Adrenal gland (tissue), 12 donors: ENCODE results near the gene NR6A1. TPM values are rescaled to one million over a fixed set of nuclear protein-coding genes. Genes with fewer than 3 reads are reported as not detected.

ENCODE experiments used
- DNase-seq, 7 donors: peaks; one replicate each; pipeline ENCODE4 v3.0.0-alpha.2; 2019 to 2020
- H3K27ac ChIP-seq, 5 donors: fragments of 200-600 bp; sonication (generic) in 4 of 5; 1 replicate in 3 of 5; 2 replicates in 2 of 5; pipeline versions ENCODE4 v1.5.1 to v1.8.0; 2016 to 2020; ENCODE audit warnings: mild to moderate bottlenecking in 1 of 5
- H3K27me3 ChIP-seq: fragments of 200-600 bp; 2 replicates; pipeline ENCODE4 v1.8.0; 2021
- H3K36me3 ChIP-seq, 2 donors: fragments of 200-600 bp; replicated peaks in 1 of 2; 1 replicate in 1 of 2; 2 replicates in 1 of 2; pipeline versions ENCODE4 v1.5.1 to v1.8.0; 2018 to 2022
- H3K4me1 ChIP-seq, 2 donors: fragments of 200-600 bp; replicated peaks in 1 of 2; 1 replicate in 1 of 2; 2 replicates in 1 of 2; pipeline versions ENCODE4 v1.5.1 to v1.8.0; 2018 to 2021
- H3K4me3 ChIP-seq, 4 donors: fragments of 200-600 bp; sonication (generic) in 3 of 4; one replicate each; pipeline ENCODE4 v1.5.1; 2016 to 2018
- H3K9me3 ChIP-seq, 3 donors: fragments of 200-600 bp; sonication (generic) in 1 of 3; replicated peaks in 1 of 3; 1 replicate in 2 of 3; 2 replicates in 1 of 3; pipeline versions ENCODE4 v1.5.1 to v1.8.0; 2016 to 2021
- CTCF ChIP-seq, 6 experiments: fragments of 450-650 bp in 4 of 6; fragments of 200-600 bp in 2 of 6; sonication (generic) in 1 of 6; IDR thresholded peaks; 1 replicate in 5 of 6; 2 replicates in 1 of 6; pipeline versions ENCODE4 v1.5.1 to v1.8.0; 2016 to 2021; ENCODE audit warnings: antibody characterized with exemption in 6 of 6, mild to moderate bottlenecking in 2 of 6, moderate library complexity in 1 of 6
- POLR2A ChIP-seq, 2 donors: fragments of 450-650 bp; IDR thresholded peaks; one replicate each; pipeline ENCODE4 v1.6.1; 2017; ENCODE audit warnings: antibody characterized with exemption in 2 of 2, mild to moderate bottlenecking in 2 of 2, moderate library complexity in 1 of 2
- WGBS, 4 donors: extraction: QIAGEN DNeasy Blood & Tissue Kit in 2 of 4; methylation state at CpG; one replicate each; pipeline versions ENCODE4 v1.1.5 to v1.1.7; 2013 to 2017; 5-methylcytosine and 5-hydroxymethylcytosine counted together
- intact Hi-C, 2 donors: fragments of 100-400 bp; cut with DNase I; formaldehyde crosslinking; loops; one replicate each; pipeline versions ENCODE4 v1.14.1 to v1.15.0; 2022 to 2023
- polyA plus RNA-seq, 3 donors: library from polyadenylated mRNA; stranded (reverse); fragments of 200-250 nt in 2 of 3; fragments of 350-450 nt in 1 of 3; fragmentation: Illumina TruSeq in 1 of 3; extraction: RNeasy Lipid Tissue Mini Kit (QIAGEN cat#74804) in 1 of 3; gene quantifications; one replicate each; pipeline ENCODE4 v1.2.3, GENCODE V29; 2013 to 2014
- total RNA-seq, 9 donors: library from RNA; depleted of rRNA in 4 of 9; stranded (reverse); fragments of >200 nt in 4 of 9; fragments of 120-200 nt in 1 of 9; fragmentation: NEBNext Ultra II Directional in 1 of 9; extraction: Animal tissue kit (Norgen Biotek cat#: 25700) in 1 of 9; gene quantifications; one replicate each; pipeline versions ENCODE4 v1.1.0 to v1.2.4, GENCODE V29; 2013 to 2023
- donor health status: healthy with polysubstance abuse.
- donor health status: Bipolar disorder and iron deficiency.
- donor health status: DM: yes; HTN: yes; CAD: no.
- donor health status: DM: no; HTN: no; CAD: no.
- donor health status: DM: no; HTN: no; CAD: no.
- donor health status: DM: yes; HTN: yes; CAD: no.

NR6A1 gene
- total and polyA plus RNA-seq, 12 donors = 0.46 to 9.8 (median 1.5) TPM

GRCh38 chr9:124810663-124811355, 39.7 kb upstream of the NR6A1 start:
- DNase-seq = no peak
- WGBS, 4 donors = 68 to 76% (median 74%) methylated on average over 11 to 12 of the region's 12 CpGs
- Histone ChIP-seq H3K36me3 (no peaks in the 10 kb centered on the region), H3K4me3 (no peak overlapping the region), H3K27ac (peak overlapping the region in 1 of 5 donors; percentile 52), H3K9me3 (no peaks in the 10 kb centered on the region), H3K4me1 (no peaks in the 10 kb centered on the region), H3K27me3 (no peaks in the 10 kb centered on the region)
- intact Hi-C loops = no loop called here
- no peak for TF ChIP-seq POLR2A (IDR thresholded peaks at IDR 0.05)
- no peak for TF ChIP-seq CTCF (IDR thresholded peaks at IDR 0.05)

GRCh38 chr9:124809741-124810500, 38.8 kb upstream of the NR6A1 start:
- H3K4me1 ChIP-seq = no peaks in the 10 kb centered on the region
- no peak for DNase-seq

GRCh38 chr9:124809211-124809610, 38.1 kb upstream of the NR6A1 start:
- DNase-seq = no peak
- no peaks in the 10 kb centered on the region for H3K4me1 ChIP-seq
- intact Hi-C loops = no loop called here
- no peak overlapping the region for H3K4me3 ChIP-seq
- 89 to 93% (median 90%) methylated on average over 5 to 6 of the region's 6 CpGs for whole genome bisulfite sequencing, 4 donors
- H3K36me3 ChIP-seq = no peaks in the 10 kb centered on the region
- no peak overlapping the region for H3K27ac ChIP-seq
- no peak for TF ChIP-seq CTCF (IDR thresholded peaks at IDR 0.05)
- no peak for TF ChIP-seq POLR2A (IDR thresholded peaks at IDR 0.05)
- no peaks in the 10 kb centered on the region for H3K9me3 ChIP-seq
- H3K27me3 ChIP-seq = no peaks in the 10 kb centered on the region

More at GRCh38 chr9:124809741-124810500, 38.8 kb upstream of the NR6A1 start:
- peak overlapping the region in 1 of 5 donors; percentile 52 for H3K27ac ChIP-seq
- no peaks in the 10 kb centered on the region for H3K27me3 ChIP-seq
- no peaks in the 10 kb centered on the region for H3K9me3 ChIP-seq
- TF ChIP-seq CTCF (IDR thresholded peaks at IDR 0.05) = no peak
- no peak for TF ChIP-seq POLR2A (IDR thresholded peaks at IDR 0.05)
- intact Hi-C loops = no loop called here
- 94 to 98% (median 96%) methylated on average over 9 to 60 of the region's 60 CpGs for WGBS, 4 donors
- H3K36me3 ChIP-seq = no peaks in the 10 kb centered on the region
- H3K4me3 ChIP-seq = no peak overlapping the region

GRCh38 chr9:124808246-124808956, 37.3 kb upstream of the NR6A1 start:
- no peak for DNase-seq
- no peaks in the 10 kb centered on the region for H3K9me3 ChIP-seq
- TF ChIP-seq POLR2A (IDR thresholded peaks at IDR 0.05) = no peak
- TF ChIP-seq CTCF (IDR thresholded peaks at IDR 0.05) = no peak
- H3K27ac ChIP-seq = no peak overlapping the region
- H3K4me1 ChIP-seq = no peaks in the 10 kb centered on the region
- WGBS, 4 donors = 85 to 90% (median 87%) methylated on average over 11 to 12 of the region's 12 CpGs
- H3K4me3 ChIP-seq = no peak overlapping the region
- H3K36me3 ChIP-seq = no peaks in the 10 kb centered on the region
- intact Hi-C loops = no loop called here
- no peaks in the 10 kb centered on the region for H3K27me3 ChIP-seq
